Measurements from ENCODE around the gene ANK3. TPM values are rescaled to one million over a fixed set of nuclear protein-coding genes. Genes with fewer than 3 reads are reported as not detected.

The ANK3 gene
- total RNA-seq, 8 experiments from 2014 or later = 8.1 to 191 (median 78.3) TPM

DNA sequence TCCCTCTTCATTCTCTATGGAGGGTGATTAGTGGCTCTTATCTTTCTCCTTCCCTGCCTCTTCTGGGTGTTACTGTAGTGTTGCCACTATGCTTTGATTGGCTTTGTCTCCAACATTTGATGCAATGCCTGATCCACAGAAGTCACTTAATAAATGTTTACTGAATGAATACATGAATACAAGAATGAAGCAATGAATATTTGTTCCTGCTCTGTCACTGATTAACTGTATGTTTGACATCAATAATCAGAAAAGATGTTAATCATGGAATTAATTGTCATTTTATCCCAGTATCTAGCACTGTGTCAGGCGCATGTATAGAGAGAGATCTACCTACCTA lies 4.3 kb downstream of the ANK3 start:
- Histone ChIP-seq H3K4me3 (no peak overlapping the region), H3K27ac (no peak overlapping the region)
- no peak for ATAC-seq (replicated peaks in 6 of 8)

GRCh38 chr10:60384708-60385398 lies 4.8 kb downstream of the ANK3 start:
- WGBS, 10 experiments = 18 to 92% (median 84%) methylated on average over 1 to 5 of the region's 5 CpGs; no CpG with 5 or more reads in 3 of the 10 experiments
- no peak overlapping the region for H3K27ac ChIP-seq

More for the DNA sequence above, 4.3 kb downstream of the ANK3 start:
- WGBS, 10 experiments = 83 to 100% (median 100%) methylated on average over 1 of the region's 1 CpG; no CpG with 5 or more reads in 5 of the 10 experiments
- H3K4me1 ChIP-seq (replicated peaks in 1 of 2) = peaks cover 28 to 47% of the 10 kb centered on the region in 2 donors
- in situ Hi-C loops (cut with MboI; ENCODE audit: low pct_unique_long_range_greater_than_20kb in 2 of 9, low sequenced_read_pairs in 9 of 9, unreplicated experiment in 9 of 9) = no loop called here

GRCh38 chr10:60384011-60384410 lies 5.7 kb downstream of the ANK3 start:
- no peak for ATAC-seq (replicated peaks in 6 of 8)
- H3K4me1 ChIP-seq (replicated peaks in 1 of 2) = peaks cover 14 to 36% of the 10 kb centered on the region in 2 donors

More at GRCh38 chr10:60384708-60385398, 4.8 kb downstream of the ANK3 start:
- Histone ChIP-seq H3K4me3 (no peak overlapping the region), H3K4me1 (replicated peaks in 1 of 2) (peaks cover 22 to 44% of the 10 kb centered on the region in 2 donors)
- in situ Hi-C loops (cut with MboI; ENCODE audit: low pct_unique_long_range_greater_than_20kb in 2 of 9, low sequenced_read_pairs in 9 of 9, unreplicated experiment in 9 of 9) = no loop called here
- peak in 1 of 8 experiments; percentile 27 for ATAC-seq (replicated peaks in 6 of 8)

GRCh38 chr10:60382946-60383681 lies 6.6 kb downstream of the ANK3 start:
- ATAC-seq (replicated peaks in 6 of 8) = no peak
- Histone ChIP-seq H3K4me1 (replicated peaks in 1 of 2) (peaks cover 5 to 27% of the 10 kb centered on the region in 2 donors), H3K27ac (no peak overlapping the region), H3K4me3 (no peak overlapping the region)
- in situ Hi-C loops (cut with MboI; ENCODE audit: low pct_unique_long_range_greater_than_20kb in 2 of 9, low sequenced_read_pairs in 9 of 9, unreplicated experiment in 9 of 9) = no loop called here
- 0 to 100% (median 83%) methylated on average over 1 of the region's 1 CpG; no CpG with 5 or more reads in 3 of the 10 experiments for WGBS, 10 experiments

More at GRCh38 chr10:60384011-60384410, 5.7 kb downstream of the ANK3 start:
- no peak overlapping the region for H3K4me3 ChIP-seq
- in situ Hi-C loops (cut with MboI; ENCODE audit: low pct_unique_long_range_greater_than_20kb in 2 of 9, low sequenced_read_pairs in 9 of 9, unreplicated experiment in 9 of 9) = no loop called here
- 0 to 100% (median 80%) methylated on average over 1 of the region's 1 CpG; no CpG with 5 or more reads in 1 of the 10 experiments for WGBS, 10 experiments
- H3K27ac ChIP-seq = no peak overlapping the region

GRCh38 chr10:60380781-60381180 lies 8.9 kb downstream of the ANK3 start:
- H3K27ac ChIP-seq = no peak overlapping the region
- no peak overlapping the region for H3K4me3 ChIP-seq
- H3K4me1 ChIP-seq (replicated peaks in 1 of 2) = peaks cover 13 to 30% of the 10 kb centered on the region in 2 donors
- WGBS, 10 experiments = 92 to 100% (median 98%) methylated on average over 2 to 5 of the region's 5 CpGs; no CpG with 5 or more reads in 3 of the 10 experiments
- no peak for ATAC-seq (replicated peaks in 6 of 8)
- in situ Hi-C loops (cut with MboI; ENCODE audit: low pct_unique_long_range_greater_than_20kb in 2 of 9, low sequenced_read_pairs in 9 of 9, unreplicated experiment in 9 of 9) = no loop called here

- in situ Hi-C loops (cut with MboI; ENCODE audit: low pct_unique_long_range_greater_than_20kb in 2 of 9, low sequenced_read_pairs in 9 of 9, unreplicated experiment in 9 of 9) = no loop called here
- ATAC-seq (replicated peaks in 6 of 8) = no peak
- H3K27ac ChIP-seq = no peak overlapping the region
- WGBS, 10 experiments = 20 to 100% (median 77%) methylated on average over 1 of the region's 1 CpG; no CpG with 5 or more reads in 2 of the 10 experiments
- H3K4me3 ChIP-seq = no peak overlapping the region
- peaks cover 13 to 28% of the 10 kb centered on the region in 2 donors for H3K4me1 ChIP-seq (replicated peaks in 1 of 2)
Measured at GRCh38 chr10:60377955-60378354, 11.7 kb downstream of the ANK3 start.

DNA sequence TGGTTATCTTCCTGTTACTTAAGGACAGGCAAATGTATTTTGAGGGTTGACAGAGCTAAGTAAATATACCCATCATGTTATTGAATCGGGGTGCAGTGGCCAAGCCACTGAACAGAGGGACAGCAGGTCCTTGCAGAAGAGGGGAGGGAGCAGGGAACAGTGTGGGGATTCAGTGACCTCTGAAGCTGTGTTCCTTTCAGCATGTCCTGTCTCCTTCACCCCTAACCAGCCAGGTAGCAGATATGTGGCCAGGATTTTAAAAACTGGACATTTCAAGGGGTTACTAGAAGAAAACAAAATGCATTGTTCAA lies 12.7 kb downstream of the ANK3 start:
- 0 to 20% (median 0%) methylated on average over 1 of the region's 1 CpG; no CpG with 5 or more reads in 6 of the 10 experiments for WGBS, 10 experiments
- ATAC-seq (replicated peaks in 6 of 8) = peak in 5 of 8 experiments; percentile 47 to 60 (median 53)
- no peak overlapping the region for H3K4me3 ChIP-seq
- H3K4me1 ChIP-seq (replicated peaks in 1 of 2) = peaks cover 19 to 28% of the 10 kb centered on the region in 2 donors
- in situ Hi-C loops (cut with MboI; ENCODE audit: low pct_unique_long_range_greater_than_20kb in 2 of 9, low sequenced_read_pairs in 9 of 9, unreplicated experiment in 9 of 9) = no loop called here
- peak overlapping the region in 1 of 2 donors; percentile 43 for H3K27ac ChIP-seq

DNA sequence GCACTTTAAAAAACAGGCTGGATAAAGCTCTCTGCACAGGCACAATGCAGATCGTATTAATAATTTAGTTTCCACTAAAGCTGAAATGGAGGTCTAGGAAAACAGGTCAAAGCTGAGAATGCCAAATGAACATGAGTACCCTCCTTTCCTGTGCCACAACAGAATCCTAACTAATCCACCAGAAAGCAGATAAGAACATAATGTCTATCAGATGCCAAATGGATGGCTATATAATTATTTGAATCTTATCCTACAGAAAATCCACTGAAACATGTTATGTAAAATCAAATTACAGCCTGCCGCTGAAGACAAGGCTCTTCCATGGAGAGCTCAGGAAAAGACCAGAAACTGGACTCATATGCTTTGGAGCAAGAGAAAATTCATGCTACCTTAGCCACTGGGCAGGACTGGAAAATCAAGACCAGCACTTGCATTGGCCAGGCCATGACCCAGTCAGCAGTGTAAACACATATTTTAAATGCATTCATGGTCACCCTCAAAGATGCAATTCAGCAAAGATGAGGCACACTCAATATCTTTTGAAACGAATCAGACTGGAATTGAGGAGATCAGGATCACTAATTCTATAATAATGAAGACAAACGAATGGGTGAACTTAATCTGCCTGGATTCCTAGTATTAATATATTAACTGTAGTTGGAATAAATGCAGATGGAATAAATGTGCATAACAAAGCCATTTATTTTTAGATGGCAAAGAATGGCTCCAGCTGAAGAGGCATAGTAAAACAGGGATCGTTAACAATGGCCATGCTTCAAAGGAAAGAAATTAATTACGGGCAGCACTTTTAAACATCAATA lies 13.2 kb downstream of the ANK3 start:
- peaks cover 19 to 28% of the 10 kb centered on the region in 2 donors for H3K4me1 ChIP-seq (replicated peaks in 1 of 2)
- in situ Hi-C loops (cut with MboI; ENCODE audit: low pct_unique_long_range_greater_than_20kb in 2 of 9, low sequenced_read_pairs in 9 of 9, unreplicated experiment in 9 of 9) = no loop called here
- WGBS, 10 experiments = 39 to 100% (median 71%) methylated on average over 2 to 5 of the region's 6 CpGs
- ATAC-seq (replicated peaks in 6 of 8) = peak in 6 of 8 experiments; percentile 31 to 60 (median 42)
- H3K27ac ChIP-seq = peak overlapping the region; percentile 31 to 53
- H3K4me3 ChIP-seq = no peak overlapping the region

DNA sequence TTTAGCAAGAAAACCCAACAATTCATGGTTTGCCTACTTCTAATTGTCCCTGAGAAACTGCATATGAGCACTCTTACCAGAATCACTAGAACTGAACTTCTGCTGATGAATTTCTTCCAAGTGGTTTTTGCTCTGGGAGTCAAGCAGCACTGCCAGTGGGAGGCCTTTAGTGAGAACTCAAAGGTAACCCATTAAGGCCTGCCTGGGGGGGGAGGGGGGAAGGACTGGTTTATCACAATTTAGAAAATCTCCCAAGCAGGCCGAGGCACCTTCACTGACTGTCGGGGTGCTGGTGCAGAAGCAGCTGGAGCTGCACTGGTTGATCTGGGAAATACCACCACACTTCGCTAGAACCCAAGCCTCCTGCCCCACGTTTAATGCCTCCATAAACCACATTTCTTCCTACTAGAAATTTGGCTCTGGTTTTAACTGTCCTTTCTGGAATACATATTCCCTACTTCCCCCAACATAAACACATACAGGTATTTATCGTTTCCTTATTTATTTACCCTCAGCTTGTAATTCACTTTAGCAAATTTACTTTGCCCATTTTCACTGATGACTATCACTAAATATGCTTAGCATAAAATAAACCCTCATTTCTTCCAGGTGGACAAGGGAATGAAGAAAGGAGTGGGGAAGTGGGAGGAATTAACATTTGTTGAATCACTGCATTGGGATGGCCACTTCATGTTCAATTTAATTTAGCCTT lies 14.2 kb downstream of the ANK3 start:
- ATAC-seq (replicated peaks in 6 of 8) = no peak

GRCh38 chr10:60374836-60375235 lies 14.8 kb downstream of the ANK3 start:
- in situ Hi-C loops (cut with MboI; ENCODE audit: low pct_unique_long_range_greater_than_20kb in 2 of 9, low sequenced_read_pairs in 9 of 9, unreplicated experiment in 9 of 9) = no loop called here
- Histone ChIP-seq H3K27ac (no peak overlapping the region), H3K4me1 (replicated peaks in 1 of 2) (peaks cover 19 to 23% of the 10 kb centered on the region in 2 donors), H3K4me3 (no peak overlapping the region)
- ATAC-seq (replicated peaks in 6 of 8) = no peak
- 70 to 100% (median 91%) methylated on average over 1 to 3 of the region's 3 CpGs; no CpG with 5 or more reads in 1 of the 10 experiments for WGBS, 10 experiments

More for the DNA sequence above, 14.2 kb downstream of the ANK3 start:
- in situ Hi-C loops (cut with MboI; ENCODE audit: low pct_unique_long_range_greater_than_20kb in 2 of 9, low sequenced_read_pairs in 9 of 9, unreplicated experiment in 9 of 9) = no loop called here
- Histone ChIP-seq H3K27ac (no peak overlapping the region), H3K4me3 (no peak overlapping the region), H3K4me1 (replicated peaks in 1 of 2) (peaks cover 19 to 27% of the 10 kb centered on the region in 2 donors)
- 83 to 100% (median 90%) methylated on average over 1 to 5 of the region's 5 CpGs; no CpG with 5 or more reads in 1 of the 10 experiments for WGBS, 10 experiments

GRCh38 chr10:60372436-60372835 lies 17.2 kb downstream of the ANK3 start:
- H3K4me3 ChIP-seq = no peak overlapping the region
- H3K4me1 ChIP-seq (replicated peaks in 1 of 2) = peaks cover 38 to 40% of the 10 kb centered on the region in 2 donors
- in situ Hi-C loops (cut with MboI; ENCODE audit: low pct_unique_long_range_greater_than_20kb in 2 of 9, low sequenced_read_pairs in 9 of 9, unreplicated experiment in 9 of 9) = no loop called here
- H3K27ac ChIP-seq = no peak overlapping the region
- 72 to 100% (median 93%) methylated on average over 2 to 4 of the region's 4 CpGs; no CpG with 5 or more reads in 3 of the 10 experiments for WGBS, 10 experiments
- ATAC-seq (replicated peaks in 6 of 8) = peak in 5 of 8 experiments; percentile 52 to 79 (median 67)

DNA sequence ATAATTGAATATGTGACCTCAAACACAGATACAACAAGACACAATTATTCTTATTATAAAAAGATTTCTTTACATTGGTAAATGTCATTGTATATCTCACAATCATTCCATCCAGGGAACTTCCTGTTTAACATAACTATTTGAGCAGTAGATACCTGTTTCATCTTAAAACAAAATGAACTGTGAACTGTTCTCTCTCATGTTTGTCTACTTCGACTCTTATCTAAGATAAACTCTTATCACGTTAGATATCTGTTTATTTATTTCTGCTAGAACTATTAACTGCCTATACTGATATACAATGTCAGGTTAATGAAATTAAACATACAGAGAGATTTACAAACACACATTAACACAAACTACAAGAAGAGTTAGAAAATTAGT lies 20.1 kb downstream of the ANK3 start:
- H3K4me3 ChIP-seq = no peak overlapping the region
- no peak for ATAC-seq (replicated peaks in 6 of 8)
- in situ Hi-C loops (cut with MboI; ENCODE audit: low pct_unique_long_range_greater_than_20kb in 2 of 9, low sequenced_read_pairs in 9 of 9, unreplicated experiment in 9 of 9) = no loop called here
- whole genome bisulfite sequencing, 10 experiments = 71 to 100% (median 100%) methylated on average over 1 to 2 of the region's 2 CpGs; no CpG with 5 or more reads in 2 of the 10 experiments
- H3K4me1 ChIP-seq (replicated peaks in 1 of 2) = peaks cover 33 to 35% of the 10 kb centered on the region in 2 donors
- no peak overlapping the region for H3K27ac ChIP-seq
